ENCODE measurements around the gene SEMA6A. TPM values are rescaled to one million over a fixed set of nuclear protein-coding genes. Genes with fewer than 3 reads are reported as not detected.

Gene SEMA6A
- total and polyA plus RNA-seq, 4 donors: 3.7 to 11.4 (median 5.6) TPM

GRCh38 chr5:116531117-116531516 is 43.5 kb downstream of the SEMA6A start (continued):
- TF ChIP-seq RAD21 (IDR thresholded peaks at IDR 0.05) (no peak), JUND (IDR thresholded peaks at IDR 0.05) (no peak), SP1 (IDR thresholded peaks at IDR 0.05) (no peak), FOXA1 (IDR thresholded peaks at IDR 0.05) (no peak)
- TF ChIP-seq, protein P1, sequence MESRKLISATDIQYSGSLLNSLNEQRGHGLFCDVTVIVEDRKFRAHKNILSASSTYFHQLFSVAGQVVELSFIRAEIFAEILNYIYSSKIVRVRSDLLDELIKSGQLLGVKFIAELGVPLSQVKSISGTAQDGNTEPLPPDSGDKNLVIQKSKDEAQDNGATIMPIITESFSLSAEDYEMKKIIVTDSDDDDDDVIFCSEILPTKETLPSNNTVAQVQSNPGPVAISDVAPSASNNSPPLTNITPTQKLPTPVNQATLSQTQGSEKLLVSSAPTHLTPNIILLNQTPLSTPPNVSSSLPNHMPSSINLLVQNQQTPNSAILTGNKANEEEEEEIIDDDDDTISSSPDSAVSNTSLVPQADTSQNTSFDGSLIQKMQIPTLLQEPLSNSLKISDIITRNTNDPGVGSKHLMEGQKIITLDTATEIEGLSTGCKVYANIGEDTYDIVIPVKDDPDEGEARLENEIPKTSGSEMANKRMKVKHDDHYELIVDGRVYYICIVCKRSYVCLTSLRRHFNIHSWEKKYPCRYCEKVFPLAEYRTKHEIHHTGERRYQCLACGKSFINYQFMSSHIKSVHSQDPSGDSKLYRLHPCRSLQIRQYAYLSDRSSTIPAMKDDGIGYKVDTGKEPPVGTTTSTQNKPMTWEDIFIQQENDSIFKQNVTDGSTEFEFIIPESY (IDR thresholded peaks at IDR 0.05): no peak

DNA sequence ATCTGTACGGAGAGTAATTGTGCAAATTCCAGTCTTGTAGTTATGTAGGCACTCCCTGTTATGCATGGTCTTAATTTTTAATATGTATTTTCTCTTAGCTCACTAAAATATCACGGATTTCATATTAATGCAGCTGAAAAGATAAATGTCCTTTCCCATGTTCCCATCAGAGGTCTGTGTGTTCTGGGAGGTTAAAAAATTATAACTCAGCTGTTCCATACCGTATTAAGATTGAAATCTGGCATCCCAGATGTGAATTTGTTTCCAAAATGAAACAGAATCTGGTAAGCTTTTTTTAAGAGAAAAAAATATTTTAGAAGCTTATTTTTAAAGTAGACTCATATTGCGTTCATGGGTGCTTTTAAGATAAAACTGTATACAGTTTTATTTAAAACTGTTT is 44.3 kb downstream of the SEMA6A start:
- no peaks in the 10 kb centered on the region for H3K9me3 ChIP-seq (ENCODE audit: control insufficient read depth in 4 of 4, low read length in 3 of 4)
- H3K36me3 ChIP-seq (ENCODE audit: control insufficient read depth in 4 of 4, insufficient read depth in 3 of 4, low read depth in 1 of 4, low read length in 3 of 4): no peaks in the 10 kb centered on the region
- DNase-seq (ENCODE audit: low spot score): no peak
- TF ChIP-seq, protein P1 (IDR thresholded peaks at IDR 0.05): no peak
- TF ChIP-seq TAF1 (conservative IDR thresholded peaks at IDR 0.05) (no peak), NR2F2 (IDR thresholded peaks at IDR 0.05) (no peak), HNF4A (conservative IDR thresholded peaks at IDR 0.05) (no peak), JUND (IDR thresholded peaks at IDR 0.05) (no peak), YY1 (IDR thresholded peaks at IDR 0.05) (no peak), RAD21 (IDR thresholded peaks at IDR 0.05) (no peak), HNF4G (IDR thresholded peaks at IDR 0.05) (no peak), GABPA (IDR thresholded peaks at IDR 0.05 in 1 of 2, conservative IDR thresholded peaks at IDR 0.05 in 1 of 2) (no peak), FOXA2 (IDR thresholded peaks at IDR 0.05) (no peak), FOXA1 (IDR thresholded peaks at IDR 0.05) (no peak)
- TF ChIP-seq, protein P2, sequence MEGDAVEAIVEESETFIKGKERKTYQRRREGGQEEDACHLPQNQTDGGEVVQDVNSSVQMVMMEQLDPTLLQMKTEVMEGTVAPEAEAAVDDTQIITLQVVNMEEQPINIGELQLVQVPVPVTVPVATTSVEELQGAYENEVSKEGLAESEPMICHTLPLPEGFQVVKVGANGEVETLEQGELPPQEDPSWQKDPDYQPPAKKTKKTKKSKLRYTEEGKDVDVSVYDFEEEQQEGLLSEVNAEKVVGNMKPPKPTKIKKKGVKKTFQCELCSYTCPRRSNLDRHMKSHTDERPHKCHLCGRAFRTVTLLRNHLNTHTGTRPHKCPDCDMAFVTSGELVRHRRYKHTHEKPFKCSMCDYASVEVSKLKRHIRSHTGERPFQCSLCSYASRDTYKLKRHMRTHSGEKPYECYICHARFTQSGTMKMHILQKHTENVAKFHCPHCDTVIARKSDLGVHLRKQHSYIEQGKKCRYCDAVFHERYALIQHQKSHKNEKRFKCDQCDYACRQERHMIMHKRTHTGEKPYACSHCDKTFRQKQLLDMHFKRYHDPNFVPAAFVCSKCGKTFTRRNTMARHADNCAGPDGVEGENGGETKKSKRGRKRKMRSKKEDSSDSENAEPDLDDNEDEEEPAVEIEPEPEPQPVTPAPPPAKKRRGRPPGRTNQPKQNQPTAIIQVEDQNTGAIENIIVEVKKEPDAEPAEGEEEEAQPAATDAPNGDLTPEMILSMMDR (IDR thresholded peaks at IDR 0.05; ENCODE audit: low read depth, low read length, missing input control): no peak
- no peak overlapping the region for H3K4me3 ChIP-seq (ENCODE audit: low read depth in 1 of 3, low read length in 3 of 3)
- H3K9ac ChIP-seq (ENCODE audit: low read depth in 1 of 2, low read length in 2 of 2): no peak overlapping the region
- 83% methylated on average over 4 of the region's 4 CpGs for WGBS
- no peak overlapping the region for H3K27ac ChIP-seq (ENCODE audit: low read depth in 1 of 2, low read length in 2 of 2)
- H3K4me1 ChIP-seq (ENCODE audit: control insufficient read depth in 4 of 4, insufficient read depth in 4 of 4, low read length in 3 of 4): peaks cover 4 to 24% (median 7%) of the 10 kb centered on the region in 4 donors
- no peaks in the 10 kb centered on the region for H3K27me3 ChIP-seq (ENCODE audit: control insufficient read depth in 4 of 4, insufficient read depth in 4 of 4, low read length in 3 of 4)

DNA sequence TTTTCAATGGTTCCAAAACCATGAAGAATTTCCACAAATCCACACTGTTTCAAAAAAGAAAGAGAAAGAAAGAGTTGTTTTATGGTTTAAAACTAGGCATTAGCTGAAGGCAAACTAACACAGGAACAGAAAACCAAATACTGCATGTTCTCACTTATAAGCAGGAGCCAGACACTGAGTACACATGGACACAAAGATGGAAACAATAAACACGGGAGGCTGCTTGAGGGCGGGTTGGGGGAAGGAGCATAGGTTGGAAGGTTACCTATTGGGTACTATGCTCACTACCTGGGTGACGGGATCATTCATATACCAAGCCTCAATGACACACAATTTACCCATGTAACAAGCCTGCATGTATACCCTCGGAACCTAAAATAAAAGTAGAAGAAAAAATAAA is 45.0 kb downstream of the SEMA6A start:
- no peak overlapping the region for H3K27ac ChIP-seq (ENCODE audit: low read depth in 1 of 2, low read length in 2 of 2)

More for the DNA sequence above, 45.0 kb downstream of the SEMA6A start:
- no peaks in the 10 kb centered on the region for H3K9me3 ChIP-seq (ENCODE audit: control insufficient read depth in 4 of 4, low read length in 3 of 4)
- H3K27me3 ChIP-seq (ENCODE audit: control insufficient read depth in 4 of 4, insufficient read depth in 4 of 4, low read length in 3 of 4): no peaks in the 10 kb centered on the region
- no peak overlapping the region for H3K4me3 ChIP-seq (ENCODE audit: low read depth in 1 of 3, low read length in 3 of 3)
- peaks cover 4 to 24% (median 7%) of the 10 kb centered on the region in 4 donors for H3K4me1 ChIP-seq (ENCODE audit: control insufficient read depth in 4 of 4, insufficient read depth in 4 of 4, low read length in 3 of 4)
- no peak for DNase-seq (ENCODE audit: low spot score)
- TF ChIP-seq, protein P2 (IDR thresholded peaks at IDR 0.05; ENCODE audit: low read depth, low read length, missing input control): no peak
- TF ChIP-seq YY1 (IDR thresholded peaks at IDR 0.05) (no peak), RAD21 (IDR thresholded peaks at IDR 0.05) (no peak), FOXA2 (IDR thresholded peaks at IDR 0.05) (no peak), JUND (IDR thresholded peaks at IDR 0.05) (no peak), GABPA (IDR thresholded peaks at IDR 0.05 in 1 of 2, conservative IDR thresholded peaks at IDR 0.05 in 1 of 2) (no peak), NR2F2 (IDR thresholded peaks at IDR 0.05) (no peak), FOXA1 (IDR thresholded peaks at IDR 0.05) (no peak), TAF1 (conservative IDR thresholded peaks at IDR 0.05) (no peak), EGR1 (IDR thresholded peaks at IDR 0.05; ENCODE audit: low read depth in 2 of 2) (no peak), REST (IDR thresholded peaks at IDR 0.05) (no peak), SP1 (IDR thresholded peaks at IDR 0.05) (no peak)
- TF ChIP-seq, protein P3, sequence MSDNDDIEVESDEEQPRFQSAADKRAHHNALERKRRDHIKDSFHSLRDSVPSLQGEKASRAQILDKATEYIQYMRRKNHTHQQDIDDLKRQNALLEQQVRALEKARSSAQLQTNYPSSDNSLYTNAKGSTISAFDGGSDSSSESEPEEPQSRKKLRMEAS (IDR thresholded peaks at IDR 0.05): no peak
- TF ChIP-seq, protein P4, sequence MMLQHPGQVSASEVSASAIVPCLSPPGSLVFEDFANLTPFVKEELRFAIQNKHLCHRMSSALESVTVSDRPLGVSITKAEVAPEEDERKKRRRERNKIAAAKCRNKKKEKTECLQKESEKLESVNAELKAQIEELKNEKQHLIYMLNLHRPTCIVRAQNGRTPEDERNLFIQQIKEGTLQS (IDR thresholded peaks at IDR 0.05): no peak
- whole genome bisulfite sequencing: 79% methylated on average over 4 of the region's 4 CpGs
- no peaks in the 10 kb centered on the region for H3K36me3 ChIP-seq (ENCODE audit: control insufficient read depth in 4 of 4, insufficient read depth in 3 of 4, low read depth in 1 of 4, low read length in 3 of 4)
- no peak overlapping the region for H3K9ac ChIP-seq (ENCODE audit: low read depth in 1 of 2, low read length in 2 of 2)

All from liver (tissue), 9 donors.